GM21576 (cell line): ENCODE measurements around the gene PPFIA1.

Experiments
- ATAC-seq: cut with Tn5 transposase; IDR thresholded peaks from one replicate; pipeline ENCODE4 v1.9.1; 2021; ENCODE audit warnings: mild to moderate bottlenecking, moderate library complexity; ENCODE audit not compliant: unreplicated experiment

Gene PPFIA1

DNA sequence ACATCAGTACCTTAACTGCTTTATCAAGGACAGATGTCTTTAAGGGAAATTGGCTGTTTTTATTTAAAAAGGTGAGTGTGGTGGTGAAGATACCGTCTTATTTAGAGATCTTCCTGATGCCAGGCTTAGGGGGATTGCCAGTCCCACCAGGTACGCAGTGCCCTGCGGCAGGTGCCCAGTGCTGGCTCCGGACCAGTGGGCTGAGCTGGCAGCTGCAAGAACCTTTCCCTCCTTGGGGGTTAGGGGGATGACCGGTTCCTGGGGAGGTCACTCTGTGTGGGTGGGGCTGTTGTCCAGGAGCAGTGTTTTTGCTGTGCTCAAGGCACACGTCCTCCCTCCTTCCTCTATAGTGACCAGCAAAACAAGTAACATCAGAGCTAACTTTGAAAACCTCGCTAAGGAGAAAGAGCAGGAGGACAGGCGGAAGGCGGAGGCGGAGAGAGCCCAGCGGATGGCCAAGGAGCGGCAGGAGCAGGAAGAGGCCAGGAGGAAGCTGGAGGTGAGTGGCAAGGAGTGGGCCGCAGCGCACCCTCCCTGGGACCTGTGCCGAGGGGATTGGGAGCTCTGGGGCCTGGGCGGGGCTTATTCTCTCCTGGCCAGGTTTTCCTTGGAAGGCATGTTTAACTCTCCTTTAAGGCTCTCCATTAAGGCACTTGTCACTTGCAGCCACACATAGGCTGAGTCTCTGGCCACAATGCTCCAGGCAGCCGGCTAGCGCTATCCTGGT, 158.4 kb downstream of the PPFIA1 start:
- no peak for ATAC-seq

GRCh38 chr11:70429428-70429705, 158.9 kb downstream of the PPFIA1 start:
- ATAC-seq, result no peak

GRCh38 chr11:70429724-70430521, 159.4 kb downstream of the PPFIA1 start:
- no peak for ATAC-seq

GRCh38 chr11:70430671-70431574, 160.4 kb downstream of the PPFIA1 start:
- ATAC-seq, result no peak

GRCh38 chr11:70431611-70432010, 161.1 kb downstream of the PPFIA1 start:
- no peak for ATAC-seq

DNA sequence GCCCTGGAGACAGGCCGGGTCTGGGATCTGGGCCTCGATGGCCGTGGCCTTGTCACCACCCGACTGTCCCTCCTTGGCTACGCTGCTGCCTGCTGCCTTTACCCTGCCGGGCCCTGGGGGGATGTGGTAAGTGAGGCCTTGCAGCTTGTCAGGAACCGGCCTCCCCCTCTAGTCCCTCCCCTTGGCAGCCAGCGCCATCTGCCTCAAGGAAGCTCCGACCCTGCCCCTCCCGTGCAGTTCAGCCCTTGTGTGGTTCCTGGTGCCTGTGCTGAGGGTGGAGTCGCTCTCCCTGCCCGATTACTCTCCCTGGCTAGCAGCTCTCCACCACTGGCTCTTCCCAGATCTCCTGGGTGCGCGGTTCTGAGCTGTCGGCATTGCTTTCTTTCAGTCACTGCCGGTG, 161.6 kb downstream of the PPFIA1 start:
- ATAC-seq, result no peak

GRCh38 chr11:70432580-70432979, 162.1 kb downstream of the PPFIA1 start:
- ATAC-seq, result no peak

DNA sequence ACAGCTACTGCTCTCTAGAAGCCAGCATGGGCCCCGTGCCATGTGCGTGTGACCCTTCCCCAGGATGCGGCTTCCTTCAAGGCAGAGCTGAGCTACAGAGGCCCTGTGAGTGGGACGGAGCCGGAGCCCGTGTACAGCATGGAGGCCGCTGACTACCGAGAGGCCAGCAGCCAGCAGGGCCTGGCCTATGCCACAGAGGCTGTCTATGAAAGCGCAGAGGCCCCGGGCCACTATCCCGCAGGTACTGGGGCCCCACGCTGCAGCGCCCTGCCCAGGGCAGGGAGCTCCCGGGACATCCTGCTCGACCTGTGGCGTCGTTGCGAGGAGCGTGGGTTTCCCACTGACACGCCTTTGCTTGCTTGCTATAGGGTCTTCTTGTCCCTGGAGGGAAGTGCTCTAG, 162.5 kb downstream of the PPFIA1 start:
- no peak for ATAC-seq

GRCh38 chr11:70433526-70433925, 163.0 kb downstream of the PPFIA1 start:
- ATAC-seq, result no peak
